ENCODE data around the gene DCX. TPM values are rescaled to one million over a fixed set of nuclear protein-coding genes. Genes with fewer than 3 reads are reported as not detected.

Gene DCX
- total RNA-seq = not detected

GRCh38 chrX:111411983-111412382 lies at the start of gene DCX:
Gene DCX, minus strand, starts transcription at chrX:111412192. Its CDS starts 1,794 bp downstream, at chrX:111410398.
- no peak for DNase-seq (ENCODE audit: low spot score)

- no peak for DNase-seq (ENCODE audit: low spot score)
Measured at GRCh38 chrX:111460607-111461006, 48.6 kb upstream of the DCX start.

GRCh38 chrX:111447298-111447697 lies 35.3 kb upstream of the DCX start:
- no peak for DNase-seq (ENCODE audit: low spot score)

- no peak for DNase-seq (ENCODE audit: low spot score)
Measured at GRCh38 chrX:111445485-111445884, 33.5 kb upstream of the DCX start.

GRCh38 chrX:111444881-111445280 lies 32.9 kb upstream of the DCX start:
- DNase-seq (ENCODE audit: low spot score) = no peak

GRCh38 chrX:111443946-111444345 lies 32.0 kb upstream of the DCX start:
- DNase-seq (ENCODE audit: low spot score) = no peak

- no peak for DNase-seq (ENCODE audit: low spot score)
Measured at GRCh38 chrX:111442791-111443190, 30.8 kb upstream of the DCX start.

GRCh38 chrX:111435469-111435868 lies 23.5 kb upstream of the DCX start:
- DNase-seq (ENCODE audit: low spot score) = no peak

- no peak for DNase-seq (ENCODE audit: low spot score)
Measured at GRCh38 chrX:111431001-111431400, 19.0 kb upstream of the DCX start.

GRCh38 chrX:111411557-111411956 lies 435 bp downstream of the DCX start:
- DNase-seq (ENCODE audit: low spot score) = no peak

- DNase-seq (ENCODE audit: low spot score) = no peak
Measured at GRCh38 chrX:111410590-111411078, 1.4 kb downstream of the DCX start.

- no peak for DNase-seq (ENCODE audit: low spot score)
Measured at GRCh38 chrX:111409326-111409725, 2.7 kb downstream of the DCX start.

GRCh38 chrX:111407948-111408347 lies 4.0 kb downstream of the DCX start:
- no peak for DNase-seq (ENCODE audit: low spot score)

GRCh38 chrX:111402344-111402743 lies 9.6 kb downstream of the DCX start:
- DNase-seq (ENCODE audit: low spot score) = no peak

- DNase-seq (ENCODE audit: low spot score) = no peak
Measured at GRCh38 chrX:111395149-111395548, 16.8 kb downstream of the DCX start.

GRCh38 chrX:111394569-111394968 lies 17.4 kb downstream of the DCX start:
- DNase-seq (ENCODE audit: low spot score) = no peak

- DNase-seq (ENCODE audit: low spot score) = no peak
Measured at GRCh38 chrX:111387470-111388070, 24.4 kb downstream of the DCX start.

GRCh38 chrX:111386615-111387233 lies 25.3 kb downstream of the DCX start:
- DNase-seq (ENCODE audit: low spot score) = no peak

GRCh38 chrX:111386077-111386476 lies 25.9 kb downstream of the DCX start:
- no peak for DNase-seq (ENCODE audit: low spot score)

GRCh38 chrX:111382277-111382676 lies 29.7 kb downstream of the DCX start:
- DNase-seq (ENCODE audit: low spot score) = no peak

- DNase-seq (ENCODE audit: low spot score) = no peak
Measured at GRCh38 chrX:111376897-111377578, 35.0 kb downstream of the DCX start.

GRCh38 chrX:111376486-111376885 lies 35.5 kb downstream of the DCX start:
- DNase-seq (ENCODE audit: low spot score) = no peak

- DNase-seq (ENCODE audit: low spot score) = no peak
Measured at GRCh38 chrX:111375747-111376146, 36.2 kb downstream of the DCX start.
